Endothelial cell of umbilical vein (primary cell): ENCODE data around the gene ZNF831. TPM values are rescaled to one million over a fixed set of nuclear protein-coding genes. Genes with fewer than 3 reads are reported as not detected.

Experiments used
- BruUV-seq: library from RNA; stranded (reverse); fragments of 400-500 nt; replicated peaks from 2 replicates; lab custom pipeline; 2021; lab: Mats Ljungman, UMichigan
- CTCF ChIA-PET: fragments of 300-600, 350-600 bp; sonication (Branson Sonifier 250); formaldehyde crosslinking; loops from one replicate; lab custom pipeline; 2021; ENCODE audit warnings: antibody characterized with exemption, inconsistent platforms; lab: Charles Lee
- POLR2A ChIA-PET: fragments of 300-600, 350-600 bp; sonication (Branson Sonifier 250); formaldehyde crosslinking; loops from one replicate; lab custom pipeline; 2021; ENCODE audit warnings: antibody characterized with exemption, inconsistent platforms; lab: Charles Lee
- DNase-seq: peaks from one replicate; pipeline ENCODE4 v3.0.0-alpha.2; 2011; ENCODE audit warnings: low read depth, low spot score
- FAIRE-seq: peaks from 2 replicates; lab custom pipeline; 2011; peaks lifted over from hg19 to GRCh38; lab: Jason Lieb, UNC
- H2AFZ ChIP-seq: 2 replicates; pipeline ENCODE4 v1.6.0; 2012; ENCODE audit warnings: low read depth, low read length, control low read depth, inconsistent platforms
- H3K27ac ChIP-seq: 2 replicates; pipeline ENCODE4 v1.5.1; 2011; ENCODE audit warnings: low read depth, mild to moderate bottlenecking, control low read depth, low read length, moderate library complexity; ENCODE audit not compliant: insufficient read depth
- H3K27me3 ChIP-seq, 2 experiments: 2 replicates each; pipeline versions ENCODE4 v1.6.0 to v1.6.1; 2011; ENCODE audit warnings: low read length in 2 of 2, mixed read lengths in 1 of 2; ENCODE audit not compliant: control insufficient read depth in 2 of 2, insufficient read depth in 2 of 2
- H3K36me3 ChIP-seq, 2 experiments: 2 replicates in 1 of 2; 3 replicates in 1 of 2; pipeline ENCODE4 v1.5.1; 2011; ENCODE audit warnings: low read length in 2 of 2, mild to moderate bottlenecking in 1 of 2, moderate library complexity in 1 of 2; ENCODE audit not compliant: control insufficient read depth in 2 of 2, insufficient read depth in 2 of 2; ENCODE audit errors: extremely low read depth in 1 of 2
- H3K4me1 ChIP-seq: 3 replicates; pipeline ENCODE4 v1.5.1; 2011; ENCODE audit warnings: mild to moderate bottlenecking, low read length; ENCODE audit not compliant: control insufficient read depth, insufficient read depth; ENCODE audit errors: extremely low read depth
- H3K4me2 ChIP-seq: 2 replicates; pipeline ENCODE4 v1.6.1; 2011; ENCODE audit warnings: low read length, control low read depth, mixed read lengths; ENCODE audit not compliant: insufficient read depth
- H3K4me3 ChIP-seq, 3 experiments: fragments of 200-600 bp in 1 of 3; sonication (generic), shearing (Covaris generic) in 1 of 3; replicated peaks in 1 of 3; 2 replicates each; pipeline ENCODE4 v1.5.1; 2011 to 2016; ENCODE audit warnings: control low read depth in 3 of 3, low read length in 3 of 3, mild to moderate bottlenecking in 2 of 3, inconsistent platforms in 1 of 3, low read depth in 1 of 3, moderate library complexity in 1 of 3; ENCODE audit not compliant: insufficient read depth in 1 of 3
- H3K79me2 ChIP-seq: 2 replicates; pipeline ENCODE4 v1.6.0; 2012; ENCODE audit warnings: low read length, inconsistent platforms; ENCODE audit not compliant: control insufficient read depth, insufficient read depth
- H3K9ac ChIP-seq: replicated peaks from 2 replicates; pipeline ENCODE3; 2011; ENCODE audit warnings: low read length, control low read depth; ENCODE audit not compliant: insufficient read depth; ENCODE audit errors: extremely low read depth
- H3K9me1 ChIP-seq: replicated peaks from 3 replicates; pipeline ENCODE4 v1.6.0; 2011; ENCODE audit warnings: mild to moderate bottlenecking, low read length; ENCODE audit not compliant: control insufficient read depth, insufficient read depth; ENCODE audit errors: extremely low read depth
- H3K9me3 ChIP-seq: replicated peaks from 2 replicates; pipeline ENCODE4 v1.5.1; 2012; ENCODE audit warnings: low read length, inconsistent platforms; ENCODE audit not compliant: control insufficient read depth, insufficient read depth
- H4K20me1 ChIP-seq: replicated peaks from 2 replicates; pipeline ENCODE3; 2011; ENCODE audit warnings: mild to moderate bottlenecking, low read length; ENCODE audit not compliant: control insufficient read depth, insufficient read depth; ENCODE audit errors: extremely low read depth
- EZH2 ChIP-seq: IDR thresholded peaks from 2 replicates; pipeline ENCODE4 v1.6.1; 2012; ENCODE audit warnings: borderline replicate concordance, low read depth, mild to moderate bottlenecking, moderate library complexity, low read length, inconsistent platforms; ENCODE audit not compliant: severe bottlenecking
- FOS ChIP-seq: IDR thresholded peaks from 2 replicates; pipeline ENCODE4 v1.6.1; 2011; ENCODE audit warnings: mild to moderate bottlenecking, low read length, moderate library complexity, borderline replicate concordance; ENCODE audit not compliant: insufficient read depth
- GATA2 ChIP-seq: IDR thresholded peaks from 2 replicates; pipeline ENCODE4 v1.7.0; 2011; ENCODE audit warnings: low read depth, mild to moderate bottlenecking, moderate library complexity, mixed read lengths, low read length; ENCODE audit not compliant: insufficient read length, insufficient read depth
- JUN ChIP-seq: IDR thresholded peaks from 2 replicates; pipeline ENCODE4 v1.6.1; 2011; ENCODE audit warnings: borderline replicate concordance, low read depth; ENCODE audit not compliant: insufficient read length, insufficient read depth
- MYC ChIP-seq: IDR thresholded peaks from one replicate; pipeline ENCODE4 v1.6.1; 2011; ENCODE audit warnings: mild to moderate bottlenecking, low read depth, low read length
- POLR2A ChIP-seq: IDR thresholded peaks from 2 replicates; pipeline ENCODE4 v1.6.1; 2012; ENCODE audit warnings: low read depth, mild to moderate bottlenecking, control low read depth, low read length
- POLR2AphosphoS5 ChIP-seq: IDR thresholded peaks from 2 replicates; pipeline ENCODE4 v1.6.1; 2012; ENCODE audit warnings: low read depth, mild to moderate bottlenecking, control low read depth, low read length, moderate library complexity; ENCODE audit not compliant: insufficient read depth
- dilution Hi-C: fragments of 300-500 bp; cut with MboI; formaldehyde crosslinking; loops from one replicate; pipeline ENCODE4 v1.15.0; 2019; ENCODE audit warnings: low sequenced_read_pairs; ENCODE audit not compliant: extremely low pct_ligation_motif_present
- intact Hi-C: fragments of 100-400 bp; cut with micrococcal nuclease; formaldehyde crosslinking; loops from one replicate; pipeline ENCODE4 v1.10.0; 2022
- polyA plus RNA-seq, 4 experiments: library from polyadenylated mRNA; depleted of rRNA in 3 of 4; stranded (reverse) in 3 of 4; unstranded in 1 of 4; fragments of >200 nt; gene quantifications; 2 replicates each; pipeline versions ENCODE4 v1.2.1 to v1.2.3, GENCODE V29; 2011 to 2012; ENCODE audit warnings: missing spikeins in 1 of 4
- total RNA-seq: library from RNA; stranded (reverse); gene quantifications from 2 replicates; pipeline ENCODE4 v1.2.3, GENCODE V29; 2021
- TF ChIP-seq, protein P1 (sequence below): IDR thresholded peaks from 2 replicates; pipeline ENCODE4 v1.6.1; 2011; ENCODE audit not compliant: insufficient read depth, insufficient read length
- TF ChIP-seq, protein P2 (sequence below), 2 donors: IDR thresholded peaks; 1 replicate in 1 of 2; 2 replicates in 1 of 2; pipeline ENCODE4 v1.5.1; 2011; ENCODE audit warnings: low read length in 2 of 2, mild to moderate bottlenecking in 2 of 2, moderate library complexity in 2 of 2, control low read depth in 1 of 2, inconsistent platforms in 1 of 2, low read depth in 1 of 2; ENCODE audit not compliant: insufficient read depth in 1 of 2; ENCODE audit errors: extremely low read depth in 1 of 2

ZNF831 gene
- total and polyA plus RNA-seq, 2 donors (not counting 3 experiments of a cell fraction or from before 2014, with no cell fraction given) = not detected

DNA sequence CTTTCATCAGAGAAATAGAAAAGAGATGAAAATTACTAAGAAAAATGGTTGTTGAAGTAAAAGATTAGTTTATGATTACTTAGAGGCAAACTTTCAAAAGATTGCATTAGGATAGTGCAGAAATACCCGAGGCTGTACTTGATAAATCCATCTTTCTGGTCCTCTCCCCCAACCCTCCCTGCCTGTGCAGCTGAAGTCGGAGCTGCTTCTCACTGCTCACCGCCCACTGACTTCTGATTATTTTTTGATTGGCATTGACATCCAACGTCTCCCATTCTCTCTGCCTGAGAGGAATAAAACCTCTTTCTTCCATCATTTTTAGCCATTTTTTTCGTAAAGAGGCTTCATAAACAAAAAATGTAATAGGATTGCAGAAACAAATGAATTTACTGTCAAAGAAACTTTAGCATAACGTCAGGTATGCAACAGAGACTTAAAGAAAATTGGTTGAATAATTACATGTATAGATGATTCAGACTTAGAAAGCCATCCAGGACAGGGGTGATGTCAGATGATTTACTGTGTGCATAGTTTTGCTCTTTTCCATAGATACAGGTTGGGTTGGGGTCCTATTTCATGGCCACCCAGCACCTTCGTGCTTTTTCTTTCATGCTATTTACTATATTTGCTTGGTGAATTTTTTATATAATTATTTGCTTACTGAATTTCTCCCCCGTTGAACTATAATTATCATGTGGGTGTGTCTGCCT is 83.2 kb downstream of the ZNF831 start:
- CTCF ChIA-PET = no interaction called here
- no peak for TF ChIP-seq MYC
- TF ChIP-seq, protein P1, sequence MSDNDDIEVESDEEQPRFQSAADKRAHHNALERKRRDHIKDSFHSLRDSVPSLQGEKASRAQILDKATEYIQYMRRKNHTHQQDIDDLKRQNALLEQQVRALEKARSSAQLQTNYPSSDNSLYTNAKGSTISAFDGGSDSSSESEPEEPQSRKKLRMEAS = no peak
- TF ChIP-seq POLR2A = no peak
- TF ChIP-seq EZH2 = no peak
- no peak for TF ChIP-seq GATA2
- TF ChIP-seq, protein P2, sequence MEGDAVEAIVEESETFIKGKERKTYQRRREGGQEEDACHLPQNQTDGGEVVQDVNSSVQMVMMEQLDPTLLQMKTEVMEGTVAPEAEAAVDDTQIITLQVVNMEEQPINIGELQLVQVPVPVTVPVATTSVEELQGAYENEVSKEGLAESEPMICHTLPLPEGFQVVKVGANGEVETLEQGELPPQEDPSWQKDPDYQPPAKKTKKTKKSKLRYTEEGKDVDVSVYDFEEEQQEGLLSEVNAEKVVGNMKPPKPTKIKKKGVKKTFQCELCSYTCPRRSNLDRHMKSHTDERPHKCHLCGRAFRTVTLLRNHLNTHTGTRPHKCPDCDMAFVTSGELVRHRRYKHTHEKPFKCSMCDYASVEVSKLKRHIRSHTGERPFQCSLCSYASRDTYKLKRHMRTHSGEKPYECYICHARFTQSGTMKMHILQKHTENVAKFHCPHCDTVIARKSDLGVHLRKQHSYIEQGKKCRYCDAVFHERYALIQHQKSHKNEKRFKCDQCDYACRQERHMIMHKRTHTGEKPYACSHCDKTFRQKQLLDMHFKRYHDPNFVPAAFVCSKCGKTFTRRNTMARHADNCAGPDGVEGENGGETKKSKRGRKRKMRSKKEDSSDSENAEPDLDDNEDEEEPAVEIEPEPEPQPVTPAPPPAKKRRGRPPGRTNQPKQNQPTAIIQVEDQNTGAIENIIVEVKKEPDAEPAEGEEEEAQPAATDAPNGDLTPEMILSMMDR (IDR thresholded peaks at IDR 0.05; ENCODE audit: extremely low read depth in 1 of 2, insufficient read depth in 1 of 2, low read depth in 1 of 2, low read length in 2 of 2) = no peak
- no peak for TF ChIP-seq FOS
- TF ChIP-seq JUN = no peak
- TF ChIP-seq POLR2AphosphoS5 = no peak
- POLR2A ChIA-PET = no interaction called here
- Histone ChIP-seq H2AFZ (no peak overlapping the region), H3K79me2 (no peaks in the 10 kb centered on the region), H3K9ac (no peak overlapping the region), H3K27me3 (no peaks in the 10 kb centered on the region), H3K36me3 (no peaks in the 10 kb centered on the region), H3K4me1 (no peaks in the 10 kb centered on the region), H4K20me1 (no peaks in the 10 kb centered on the region), H3K4me2 (no peak overlapping the region), H3K4me3 (no peak overlapping the region), H3K9me3 (no peaks in the 10 kb centered on the region), H3K27ac (no peak overlapping the region), H3K9me1 (no peaks in the 10 kb centered on the region)
- no peak for DNase-seq
- intact Hi-C loops (no loop called here), dilution Hi-C loops (no loop called here)
- no TSS peak for BruUV-seq
- FAIRE-seq = no peak
